Body of pancreas (tissue), 4 donors: ENCODE data around the gene ITIH4.

Source experiments
- CTCF ChIP-seq, 7 experiments: fragments of 450-650 bp in 4 of 7; fragments of 200-600 bp in 3 of 7; sonication (generic) in 3 of 7; IDR thresholded peaks; one replicate each; pipeline ENCODE4 v1.5.1; 2016 to 2019; ENCODE audit warnings: antibody characterized with exemption in 7 of 7
- POLR2A ChIP-seq, 3 donors: fragments of 450-650 bp; IDR thresholded peaks; one replicate each; pipeline ENCODE4 v1.6.1; 2016; ENCODE audit warnings: antibody characterized with exemption in 3 of 3, mild to moderate bottlenecking in 2 of 3

- TF ChIP-seq POLR2A (IDR thresholded peaks at IDR 0.05) (no peak), CTCF (IDR thresholded peaks at IDR 0.05) (no peak)
These were observed 34.1 kb downstream of the ITIH4 start for GRCh38 chr3:52796411-52796810.
